Upper lobe of left lung (tissue), 6 donors: ENCODE data around the gene NME3. TPM values are rescaled to one million over a fixed set of nuclear protein-coding genes. Genes with fewer than 3 reads are reported as not detected.

ENCODE experiments used
- ATAC-seq, 2 donors: fragments of 200-7000 bp; cut with Tn5 transposase; one replicate each; pipeline ENCODE4 v1.9.1; 2022; ENCODE audit warnings: mild to moderate bottlenecking in 2 of 2, moderate library complexity in 2 of 2; ENCODE audit not compliant: low FRiP score in 2 of 2
- DNase-seq, 2 donors: peaks; one replicate each; pipeline ENCODE4 v3.0.0-alpha.2; 2019 to 2020
- H3K27ac ChIP-seq, 4 donors: fragments of 200-600 bp; sonication (generic); one replicate each; pipeline ENCODE4 v1.5.1; 2016 to 2019
- H3K27me3 ChIP-seq, 4 donors: fragments of 200-600 bp; sonication (generic); one replicate each; pipeline ENCODE4 v1.5.1; 2017 to 2019
- H3K36me3 ChIP-seq, 4 donors: fragments of 200-600 bp; sonication (generic); one replicate each; pipeline ENCODE4 v1.5.1; 2016 to 2019
- H3K4me1 ChIP-seq, 4 donors: fragments of 200-600 bp; sonication (generic); one replicate each; pipeline ENCODE4 v1.5.1; 2018 to 2019
- H3K4me3 ChIP-seq, 4 donors: fragments of 200-600 bp; sonication (generic); one replicate each; pipeline ENCODE4 v1.5.1; 2017 to 2019; ENCODE audit warnings: mild to moderate bottlenecking in 2 of 4, moderate library complexity in 1 of 4
- H3K9me3 ChIP-seq, 4 donors: fragments of 200-600 bp; sonication (generic); one replicate each; pipeline ENCODE4 v1.5.1; 2018 to 2019
- EP300 ChIP-seq, 4 donors: sonication (generic); formaldehyde crosslinking; IDR thresholded peaks; one replicate each; pipeline ENCODE4 v1.5.1; 2017; ENCODE audit warnings: antibody characterized with exemption in 4 of 4, control low read depth in 2 of 4
- POLR2A ChIP-seq, 4 donors: fragments of 450-650 bp; IDR thresholded peaks; one replicate each; pipeline ENCODE4 v1.5.1; 2016 to 2017; ENCODE audit warnings: antibody characterized with exemption in 4 of 4, mild to moderate bottlenecking in 2 of 4
- POLR2AphosphoS5 ChIP-seq, 2 donors: sonication (generic); formaldehyde crosslinking; IDR thresholded peaks; one replicate each; pipeline ENCODE4 v1.5.1; 2017; ENCODE audit warnings: antibody characterized with exemption in 2 of 2
- WGBS, 2 donors: methylation state at CpG; one replicate each; pipeline ENCODE4 v1.1.5; 2017 to 2018; 5-methylcytosine and 5-hydroxymethylcytosine counted together
- total RNA-seq, 6 donors: library from RNA; depleted of rRNA in 4 of 6; stranded (reverse); fragments of >200 nt in 4 of 6; gene quantifications; one replicate each; pipeline versions ENCODE4 v1.1.0 to v1.2.1, GENCODE V29; 2016 to 2021
- TF ChIP-seq, protein P1 (sequence below), 6 experiments: fragments of 450-650 bp in 4 of 6; fragments of 200-600 bp in 2 of 6; sonication (generic) in 2 of 6; IDR thresholded peaks; one replicate each; pipeline ENCODE4 v1.5.1; 2016 to 2019; ENCODE audit warnings: antibody characterized with exemption in 6 of 6
- donor health status: DM: no; HTN: no; CAD: no; lungs with moderate emphysema.
- donor health status: DM: no; HTN: yes; CAD: no; lungs with severe emphysema.

NME3 gene
- total RNA-seq, 6 donors from 2014 or later: 57.8 to 155 (median 78.9) TPM

DNA sequence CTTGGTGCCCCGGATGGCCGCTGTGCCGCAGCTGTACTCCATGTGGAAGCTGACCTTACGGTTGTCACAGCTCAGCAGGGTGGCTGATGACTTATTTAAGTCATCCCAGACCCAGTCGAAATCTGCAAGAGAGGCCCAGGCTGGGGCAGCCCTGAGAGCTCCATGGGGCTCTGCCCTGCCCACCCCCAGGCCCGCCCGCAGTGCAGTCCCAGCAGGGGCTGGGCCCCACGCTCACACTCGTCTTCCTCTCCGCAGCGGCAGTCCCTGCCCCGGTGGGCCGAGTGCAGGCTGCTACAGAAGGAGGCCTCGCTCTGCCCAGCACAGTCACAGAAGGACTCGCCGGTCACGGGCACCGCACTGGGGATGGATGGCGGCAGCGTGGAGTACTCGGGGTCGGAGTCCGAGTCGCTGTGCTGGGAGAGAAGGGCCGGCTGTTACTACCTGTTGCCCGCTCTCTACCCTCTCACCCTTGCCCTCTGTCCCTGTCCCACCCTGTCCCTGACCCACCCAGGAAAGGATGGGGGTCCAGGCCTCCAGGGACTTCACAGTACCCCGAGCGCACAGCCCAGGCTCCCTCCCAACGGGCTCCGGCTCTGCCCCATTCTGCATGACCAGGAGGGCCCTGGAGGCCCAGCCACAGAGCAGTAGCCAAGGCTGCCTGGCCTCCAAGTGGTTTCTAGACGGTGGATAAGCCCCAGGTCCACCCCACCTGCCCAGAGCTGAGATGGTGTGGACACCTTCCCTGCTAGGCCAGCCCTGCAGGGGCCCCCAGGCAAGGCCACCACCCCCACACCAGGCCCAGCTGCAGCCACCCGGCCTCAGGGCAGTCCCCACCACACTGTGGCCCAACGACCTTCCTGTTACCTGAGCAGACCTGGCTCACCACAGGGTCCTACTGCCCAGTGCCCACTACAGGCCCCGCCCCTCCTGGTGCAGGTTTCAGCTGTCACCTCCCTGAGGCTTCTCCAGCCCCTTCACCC, 7.1 kb upstream of the NME3 start:
- Histone ChIP-seq H3K4me1 (peaks cover 24 to 46% (median 36%) of the 10 kb centered on the region in 4 donors), H3K27me3 (no peaks in the 10 kb centered on the region), H3K27ac (no peak overlapping the region), H3K4me3 (no peak overlapping the region), H3K9me3 (no peaks in the 10 kb centered on the region), H3K36me3 (peaks cover 12 to 56% (median 48%) of the 10 kb centered on the region in 4 donors)
- DNase-seq (peak in 1 of 2 donors; percentile 80), ATAC-seq (no peak)
- WGBS, 2 donors: 91 to 94% methylated on average over 21 to 34 of the region's 34 CpGs
- TF ChIP-seq, protein P1, sequence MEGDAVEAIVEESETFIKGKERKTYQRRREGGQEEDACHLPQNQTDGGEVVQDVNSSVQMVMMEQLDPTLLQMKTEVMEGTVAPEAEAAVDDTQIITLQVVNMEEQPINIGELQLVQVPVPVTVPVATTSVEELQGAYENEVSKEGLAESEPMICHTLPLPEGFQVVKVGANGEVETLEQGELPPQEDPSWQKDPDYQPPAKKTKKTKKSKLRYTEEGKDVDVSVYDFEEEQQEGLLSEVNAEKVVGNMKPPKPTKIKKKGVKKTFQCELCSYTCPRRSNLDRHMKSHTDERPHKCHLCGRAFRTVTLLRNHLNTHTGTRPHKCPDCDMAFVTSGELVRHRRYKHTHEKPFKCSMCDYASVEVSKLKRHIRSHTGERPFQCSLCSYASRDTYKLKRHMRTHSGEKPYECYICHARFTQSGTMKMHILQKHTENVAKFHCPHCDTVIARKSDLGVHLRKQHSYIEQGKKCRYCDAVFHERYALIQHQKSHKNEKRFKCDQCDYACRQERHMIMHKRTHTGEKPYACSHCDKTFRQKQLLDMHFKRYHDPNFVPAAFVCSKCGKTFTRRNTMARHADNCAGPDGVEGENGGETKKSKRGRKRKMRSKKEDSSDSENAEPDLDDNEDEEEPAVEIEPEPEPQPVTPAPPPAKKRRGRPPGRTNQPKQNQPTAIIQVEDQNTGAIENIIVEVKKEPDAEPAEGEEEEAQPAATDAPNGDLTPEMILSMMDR (IDR thresholded peaks at IDR 0.05): no peak
- TF ChIP-seq POLR2A (IDR thresholded peaks at IDR 0.05) (no peak), EP300 (IDR thresholded peaks at IDR 0.05) (no peak), POLR2AphosphoS5 (IDR thresholded peaks at IDR 0.05) (no peak)

DNA sequence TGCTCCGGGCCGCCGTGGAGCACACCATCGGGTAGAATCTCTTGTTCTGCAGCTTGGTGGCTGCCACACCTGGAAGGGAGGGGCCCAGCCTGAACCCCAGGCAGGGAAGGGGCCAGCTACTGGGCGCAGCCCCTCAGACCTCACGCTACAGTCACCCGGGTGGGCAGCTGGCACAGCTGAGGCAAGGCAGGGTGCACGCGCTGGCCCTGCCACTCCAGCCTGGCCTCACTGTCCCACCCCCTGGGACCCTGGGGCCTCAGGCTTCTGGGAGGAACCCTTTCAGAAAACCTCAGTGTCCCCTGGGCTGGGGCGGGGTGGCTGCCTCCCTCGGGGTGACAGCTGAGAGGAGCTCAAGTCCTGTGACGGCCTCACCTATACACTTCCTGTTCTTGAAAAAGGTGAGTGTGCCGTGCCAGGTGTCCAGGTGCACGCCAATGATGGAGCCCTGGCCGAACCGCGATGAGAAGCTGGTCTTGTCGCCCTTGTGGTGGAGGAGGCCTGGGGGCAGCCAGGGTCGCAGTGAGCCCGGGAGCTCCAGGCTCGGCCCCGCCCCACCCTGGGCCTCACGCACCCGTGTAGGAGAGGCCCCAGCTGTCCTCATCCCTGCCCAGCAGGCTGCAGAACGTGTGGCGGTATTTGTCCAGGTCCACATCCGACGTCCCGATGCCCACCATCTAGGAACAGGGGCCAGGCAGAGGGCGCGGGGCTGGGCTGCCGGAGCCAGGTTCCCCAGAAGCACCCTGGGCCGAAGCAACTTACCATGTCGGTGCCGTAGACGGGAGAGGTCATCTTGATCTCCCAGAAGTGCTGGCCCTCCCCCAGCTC, 6.2 kb upstream of the NME3 start:
- H3K4me3 ChIP-seq: no peak overlapping the region
- peaks cover 12 to 56% (median 48%) of the 10 kb centered on the region in 4 donors for H3K36me3 ChIP-seq
- WGBS, 2 donors: 87 to 100% methylated on average over 5 to 29 of the region's 36 CpGs
- no peaks in the 10 kb centered on the region for H3K27me3 ChIP-seq
- TF ChIP-seq POLR2A (IDR thresholded peaks at IDR 0.05) (no peak), EP300 (IDR thresholded peaks at IDR 0.05) (no peak)
- ATAC-seq (no peak), DNase-seq (peak in 1 of 2 donors; percentile 85)
- H3K4me1 ChIP-seq: peaks cover 24 to 44% (median 34%) of the 10 kb centered on the region in 4 donors
- H3K9me3 ChIP-seq: no peaks in the 10 kb centered on the region
- no peak overlapping the region for H3K27ac ChIP-seq

DNA sequence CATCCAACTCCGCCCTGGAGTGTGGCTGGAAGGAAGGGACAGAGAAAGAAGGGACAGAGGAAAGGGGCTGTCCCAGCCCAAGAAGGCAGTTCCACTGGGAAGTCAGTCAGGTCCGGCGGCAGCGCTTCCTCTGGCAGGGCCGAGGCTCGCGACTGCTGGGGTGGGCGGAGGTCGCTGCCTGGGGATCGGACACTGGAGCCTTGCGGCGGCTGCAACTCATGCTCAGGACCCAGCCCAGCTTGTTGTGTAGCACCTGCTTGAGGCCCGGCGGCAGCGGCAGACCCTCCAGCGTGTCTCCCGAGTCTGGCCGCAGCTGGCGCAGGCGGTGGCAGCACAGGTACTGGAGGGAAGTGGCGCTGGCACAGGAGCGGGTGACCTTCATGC, 5.6 kb upstream of the NME3 start:
- WGBS, 2 donors: 86 to 93% methylated on average over 14 to 20 of the region's 22 CpGs
- TF ChIP-seq POLR2AphosphoS5 (IDR thresholded peaks at IDR 0.05): no peak
- TF ChIP-seq POLR2A (IDR thresholded peaks at IDR 0.05): no peak
- TF ChIP-seq, protein P1 (IDR thresholded peaks at IDR 0.05): no peak
- no peak for TF ChIP-seq EP300 (IDR thresholded peaks at IDR 0.05)

DNA sequence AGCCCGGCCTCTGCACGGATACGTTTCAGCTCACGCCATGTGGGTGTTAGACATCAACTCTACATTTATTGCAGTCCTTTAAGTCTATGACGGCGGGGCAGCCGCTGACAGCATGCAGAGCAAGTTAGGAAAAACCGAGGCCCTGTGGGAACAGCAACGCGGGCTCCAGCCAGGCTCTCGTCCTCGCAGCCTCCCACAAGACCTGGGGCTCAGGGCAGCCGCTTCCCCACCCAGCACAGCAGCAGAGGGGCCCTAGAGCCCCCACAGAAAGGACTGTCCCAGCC, 5.3 kb upstream of the NME3 start:
- Histone ChIP-seq H3K9me3 (no peaks in the 10 kb centered on the region), H3K27ac (no peak overlapping the region), H3K36me3 (peaks cover 12 to 56% (median 48%) of the 10 kb centered on the region in 4 donors), H3K4me1 (peaks cover 32 to 49% (median 40%) of the 10 kb centered on the region in 4 donors), H3K4me3 (no peak overlapping the region), H3K27me3 (no peaks in the 10 kb centered on the region)
- TF ChIP-seq, protein P1 (IDR thresholded peaks at IDR 0.05): no peak
- TF ChIP-seq POLR2AphosphoS5 (IDR thresholded peaks at IDR 0.05) (no peak), POLR2A (IDR thresholded peaks at IDR 0.05) (no peak), EP300 (IDR thresholded peaks at IDR 0.05) (no peak)
- DNase-seq (peak in 1 of 2 donors; percentile 65), ATAC-seq (no peak)
- WGBS, 2 donors: 87 to 88% methylated on average over 12 to 13 of the region's 13 CpGs

More for the DNA sequence above, 5.6 kb upstream of the NME3 start:
- DNase-seq: peak in 1 of 2 donors; percentile 84
- H3K27me3 ChIP-seq: no peaks in the 10 kb centered on the region
- no peak overlapping the region for H3K27ac ChIP-seq
- no peaks in the 10 kb centered on the region for H3K9me3 ChIP-seq
- peaks cover 12 to 56% (median 48%) of the 10 kb centered on the region in 4 donors for H3K36me3 ChIP-seq
- no peak for ATAC-seq
- H3K4me3 ChIP-seq: no peak overlapping the region
- peaks cover 29 to 49% (median 39%) of the 10 kb centered on the region in 4 donors for H3K4me1 ChIP-seq
